HuH-7.5 (cell line): Measurements from ENCODE around the gene SLC9A5.
A peak's percentile ranks its signal among the peaks of the same experiment; 100 is the strongest.

Source experiments
- DNase-seq: peaks from one replicate; pipeline ENCODE4 v3.0.0; 2011; ENCODE audit warnings: low spot score

SLC9A5 gene

DNA sequence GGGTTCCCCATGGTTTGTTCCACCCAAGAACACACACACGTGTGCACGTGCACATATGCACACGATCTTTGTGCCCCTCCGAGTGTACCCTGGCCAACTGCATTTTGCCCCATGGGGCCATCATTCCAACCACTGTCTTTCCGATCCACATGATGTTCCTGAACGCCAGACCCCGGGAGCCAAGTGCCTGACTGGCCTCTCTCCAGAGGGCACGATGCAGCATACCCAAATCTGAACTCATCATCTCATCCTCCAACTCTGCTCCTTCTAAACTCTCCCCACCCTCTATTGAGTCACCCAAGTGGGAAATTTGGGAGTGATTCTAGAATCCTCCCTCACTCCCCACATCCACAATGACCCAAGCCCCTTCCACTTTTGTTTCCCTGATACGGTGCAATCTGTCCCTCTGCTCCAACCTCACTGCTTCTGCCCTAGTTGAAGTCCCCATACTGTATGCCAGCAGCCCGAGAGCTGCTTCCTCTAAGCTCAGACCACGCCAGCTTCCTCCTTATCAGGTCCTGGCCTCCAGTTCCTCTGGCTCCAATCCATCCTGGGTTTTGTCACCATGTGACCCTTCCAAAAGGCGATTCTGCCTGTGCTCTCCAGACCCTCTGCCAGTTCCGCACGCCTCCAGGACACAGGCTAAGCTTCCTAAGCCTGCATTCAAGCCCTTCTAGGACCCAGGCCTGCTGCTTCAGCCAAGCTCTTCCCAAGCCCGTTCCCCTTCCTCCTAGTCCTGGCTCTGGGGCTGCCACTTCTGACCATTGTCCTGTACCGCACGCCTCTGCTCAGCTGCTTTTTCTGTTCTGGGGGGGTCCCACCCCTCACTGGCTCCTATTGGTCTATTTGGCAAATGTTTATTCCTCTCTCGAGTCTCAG is 31.9 kb upstream of the SLC9A5 start:
- no peak for DNase-seq

DNA sequence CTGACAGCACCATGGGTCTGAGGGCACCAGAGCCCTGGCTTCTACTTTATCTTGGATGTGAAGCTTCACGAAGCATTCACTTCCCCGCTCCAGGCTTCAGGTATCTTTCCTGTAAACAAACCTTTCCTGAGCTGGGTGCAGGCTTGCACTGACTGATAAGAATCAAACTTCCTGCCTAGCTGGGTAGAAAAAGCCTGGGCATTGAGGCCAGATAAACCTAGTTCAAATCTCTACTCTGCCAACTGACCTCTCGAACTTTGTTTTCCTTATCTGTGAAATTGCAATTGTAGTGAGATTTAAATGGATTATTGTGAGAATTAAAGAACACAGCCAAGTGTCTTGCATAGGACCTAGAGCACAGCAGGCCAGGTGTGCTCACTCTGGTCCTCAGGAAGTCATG is 24.8 kb upstream of the SLC9A5 start:
- no peak for DNase-seq

DNA sequence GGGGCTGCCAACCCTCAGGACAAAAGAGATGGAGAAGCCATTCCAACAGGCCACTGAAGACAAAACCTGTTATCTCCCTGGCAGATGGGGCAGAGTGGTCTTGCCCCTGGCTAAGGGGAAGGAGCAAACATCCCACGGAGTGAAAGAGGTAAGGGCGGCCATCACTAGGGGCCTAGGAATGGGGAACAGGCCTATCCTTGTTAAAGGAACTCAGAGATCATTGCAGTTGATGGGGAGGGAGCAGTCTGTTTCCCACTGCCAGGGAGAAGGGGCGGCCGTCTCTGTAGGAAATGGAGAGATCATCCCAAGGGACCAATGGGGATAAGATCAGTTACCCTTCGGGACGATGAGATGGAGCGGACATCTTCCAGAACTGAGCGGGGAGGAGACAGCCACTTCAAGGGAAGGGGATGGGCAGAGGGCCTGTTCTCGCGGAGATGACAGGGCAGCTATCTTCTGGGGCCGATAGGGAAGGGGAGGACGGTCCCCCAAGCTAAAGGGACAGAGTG is 22.4 kb upstream of the SLC9A5 start:
- DNase-seq, result no peak

DNA sequence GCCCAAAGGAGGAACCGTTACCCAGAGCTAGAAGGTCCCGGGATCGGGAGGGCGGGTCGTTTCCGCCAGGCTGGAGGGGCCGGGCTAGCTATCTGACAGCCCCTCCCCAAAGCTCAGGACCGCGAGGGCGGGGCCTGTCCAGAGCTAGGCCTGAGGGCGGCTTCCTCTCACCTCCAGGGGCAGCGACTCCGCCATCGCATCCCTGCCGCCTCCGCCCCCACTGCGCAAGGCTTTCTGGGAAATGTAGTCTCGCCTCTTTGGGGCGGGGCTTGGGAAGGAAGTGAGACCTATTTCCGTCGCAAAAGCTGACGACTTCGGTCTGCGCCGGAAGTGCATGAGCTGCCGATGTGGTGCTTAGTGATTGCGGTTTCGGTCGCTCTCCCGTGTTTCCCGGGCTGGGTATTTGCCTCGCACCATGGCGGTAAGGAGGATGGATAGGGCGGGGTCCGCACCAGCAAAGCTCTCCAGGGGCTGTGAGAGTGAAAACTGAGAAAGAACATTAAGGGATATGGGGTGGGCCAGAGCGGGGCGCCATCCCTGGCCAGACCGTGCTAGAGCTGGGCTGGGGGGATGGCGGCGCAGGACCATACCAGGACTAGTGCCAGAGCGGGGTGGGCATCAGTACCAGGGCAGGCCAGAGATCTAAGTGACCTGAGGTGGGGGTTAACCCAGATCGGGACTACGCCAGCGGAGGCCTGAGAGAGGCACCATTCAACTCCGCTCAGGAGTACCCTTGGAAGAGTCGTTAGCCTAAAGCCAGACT is 21.8 kb upstream of the SLC9A5 start, which contains the start of gene TMEM208:
Gene TMEM208, plus strand, starts transcription at position 327 of the 763 bp plus-strand sequence. Its CDS starts 89 bp downstream, at position 416.
- peak; percentile 96 for DNase-seq

DNA sequence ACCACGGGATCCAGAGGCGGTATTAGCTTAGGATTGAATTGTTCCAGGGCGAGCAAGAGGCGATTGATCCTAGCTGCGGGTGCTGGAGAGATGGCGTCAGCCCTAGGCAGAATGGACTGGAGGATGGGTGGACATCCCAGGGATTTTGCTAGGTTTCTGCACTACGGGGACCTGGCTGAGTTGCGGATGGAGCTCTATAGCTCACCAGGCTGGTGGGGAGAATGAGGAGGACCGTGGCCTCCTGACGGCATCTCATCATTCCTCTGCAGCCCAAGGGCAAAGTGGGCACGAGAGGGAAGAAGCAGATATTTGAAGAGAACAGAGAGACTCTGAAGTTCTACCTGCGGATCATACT is 21.2 kb upstream of the SLC9A5 start:
- DNase-seq, result no peak

DNA sequence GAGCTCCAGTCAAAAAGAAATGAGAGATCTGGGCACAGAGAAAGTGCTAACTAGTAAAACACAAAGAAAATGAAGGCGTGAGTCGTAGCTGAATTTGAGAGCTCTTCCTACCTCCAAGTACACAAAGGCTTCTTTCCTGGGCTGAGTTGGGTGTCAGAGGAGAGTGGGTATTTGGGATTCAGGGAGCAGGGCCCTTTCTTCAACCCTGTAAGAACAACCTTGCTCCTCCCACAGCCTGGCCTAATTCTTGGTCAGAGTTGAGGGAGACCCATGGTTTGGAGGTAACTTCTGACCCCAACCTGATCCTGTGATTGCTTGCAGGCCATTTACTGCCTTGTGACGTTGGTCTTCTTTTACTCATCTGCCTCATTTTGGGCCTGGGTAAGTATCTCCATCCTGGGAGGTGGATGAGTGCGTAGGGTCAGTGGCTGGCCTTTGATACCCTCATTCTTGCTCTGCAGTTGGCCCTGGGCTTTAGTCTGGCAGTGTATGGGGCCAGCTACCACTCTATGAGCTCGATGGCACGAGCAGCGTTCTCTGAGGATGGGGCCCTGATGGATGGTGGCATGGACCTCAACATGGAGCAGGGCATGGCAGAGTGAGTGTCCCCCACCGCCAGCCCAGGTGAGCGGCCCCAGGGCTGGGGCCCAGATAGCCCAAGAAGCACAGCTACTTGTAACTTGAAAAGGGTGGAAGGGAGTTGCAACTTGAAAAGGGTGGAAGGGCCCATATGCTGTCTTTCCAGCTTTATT is 20.6 kb upstream of the SLC9A5 start:
- DNase-seq, result no peak

DNA sequence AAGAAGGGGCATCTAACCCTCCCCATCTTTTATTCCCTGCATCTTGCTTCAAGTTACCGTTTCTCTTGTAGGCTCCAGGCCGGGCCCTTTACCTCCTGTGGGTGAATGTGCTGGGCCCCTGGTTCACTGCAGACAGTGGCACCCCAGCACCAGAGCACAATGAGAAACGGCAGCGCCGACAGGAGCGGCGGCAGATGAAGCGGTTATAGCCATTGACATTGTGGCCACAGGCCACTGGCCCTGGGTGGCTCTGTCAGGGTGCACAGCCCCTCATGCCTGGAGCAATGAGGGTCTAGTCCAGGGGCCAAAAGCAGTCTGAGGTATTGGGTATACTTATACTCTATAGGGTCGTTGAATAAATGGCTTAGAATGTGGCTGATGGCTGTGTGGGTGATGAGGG is 19.9 kb upstream of the SLC9A5 start:
- DNase-seq, result no peak

DNA sequence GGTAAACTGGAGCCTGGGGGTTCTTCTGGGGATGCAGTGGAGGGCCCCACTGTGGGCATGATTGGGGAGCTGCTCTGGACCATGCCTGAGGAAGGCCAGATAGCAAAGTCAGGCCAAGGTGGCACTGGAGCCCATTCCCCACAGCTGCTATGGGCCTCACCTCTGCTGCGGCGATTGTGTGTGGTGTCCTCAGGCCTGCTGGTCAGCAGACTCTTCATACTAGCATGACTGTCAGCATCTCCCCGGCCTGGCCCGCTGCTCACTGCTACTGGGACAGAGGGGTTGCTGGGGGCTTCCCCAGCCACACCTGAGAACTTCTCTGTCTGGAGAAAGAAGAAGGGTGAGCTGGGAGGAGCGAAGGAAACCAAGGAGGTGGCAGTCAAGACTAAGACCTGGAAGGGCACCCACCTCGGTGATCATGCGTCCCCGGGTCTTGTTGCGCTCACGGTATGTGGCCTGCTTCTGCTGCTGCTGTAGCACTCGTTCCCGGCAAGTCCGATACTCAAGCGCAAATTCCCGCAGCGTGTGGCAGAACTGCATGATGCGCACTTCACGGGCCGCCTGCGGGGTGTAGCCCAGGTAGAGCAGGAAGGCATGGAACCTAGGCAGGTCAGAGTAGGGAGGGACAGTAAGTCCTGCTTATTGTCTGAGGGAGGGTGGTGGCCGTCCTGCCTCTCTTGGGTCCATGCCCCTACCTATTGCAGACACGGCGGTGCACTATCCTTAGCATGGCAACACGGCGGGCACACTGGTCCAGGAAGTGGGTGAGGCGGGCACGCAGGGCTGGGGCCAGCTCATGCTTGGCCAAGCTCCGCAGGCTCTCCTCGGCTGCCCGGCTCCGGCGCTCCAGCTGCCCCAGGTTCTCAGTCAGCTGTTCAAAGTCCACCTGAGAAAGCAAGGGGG is 18.6 kb upstream of the SLC9A5 start:
- no peak for DNase-seq

DNA sequence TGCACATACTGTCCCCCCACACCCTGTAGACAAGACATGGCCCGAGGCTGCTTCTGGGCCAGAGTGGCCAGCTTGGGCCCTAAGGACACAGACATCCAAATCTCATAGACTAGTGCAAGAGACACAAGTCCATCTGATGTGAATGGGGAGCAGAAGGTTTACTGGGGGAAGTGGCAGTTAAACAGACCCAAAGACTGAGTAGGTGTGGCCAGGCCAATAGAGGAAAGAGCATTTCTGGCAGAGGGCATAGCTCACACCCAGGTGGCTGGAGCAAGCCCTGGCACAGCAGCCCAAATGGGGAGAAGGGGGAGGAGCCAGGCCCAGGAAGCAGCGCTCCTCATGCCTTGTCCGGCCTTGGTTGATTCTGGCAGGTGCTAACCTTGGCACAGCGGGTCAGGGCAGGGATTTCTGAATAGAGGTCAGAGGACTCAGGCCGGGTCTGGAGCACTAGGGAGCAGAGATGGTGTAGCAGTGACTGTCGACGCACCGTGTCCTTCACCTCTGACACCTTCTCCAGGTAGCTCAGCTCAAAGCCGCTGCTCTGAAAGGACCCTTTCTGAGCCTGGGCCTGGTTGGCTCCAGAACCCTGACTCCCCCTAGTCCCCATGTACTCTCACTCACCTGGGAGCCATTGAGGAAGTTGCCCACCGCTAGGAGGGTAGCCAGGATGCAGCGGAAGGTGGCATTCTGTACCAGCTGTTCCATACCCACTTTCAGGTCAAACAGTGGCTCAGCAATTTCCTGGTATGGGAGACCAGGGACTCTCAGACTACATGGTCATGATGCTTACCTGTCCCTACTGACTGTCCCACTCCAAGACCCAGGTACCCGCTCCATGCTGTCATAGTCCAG is 17.7 kb upstream of the SLC9A5 start:
- no peak for DNase-seq

DNA sequence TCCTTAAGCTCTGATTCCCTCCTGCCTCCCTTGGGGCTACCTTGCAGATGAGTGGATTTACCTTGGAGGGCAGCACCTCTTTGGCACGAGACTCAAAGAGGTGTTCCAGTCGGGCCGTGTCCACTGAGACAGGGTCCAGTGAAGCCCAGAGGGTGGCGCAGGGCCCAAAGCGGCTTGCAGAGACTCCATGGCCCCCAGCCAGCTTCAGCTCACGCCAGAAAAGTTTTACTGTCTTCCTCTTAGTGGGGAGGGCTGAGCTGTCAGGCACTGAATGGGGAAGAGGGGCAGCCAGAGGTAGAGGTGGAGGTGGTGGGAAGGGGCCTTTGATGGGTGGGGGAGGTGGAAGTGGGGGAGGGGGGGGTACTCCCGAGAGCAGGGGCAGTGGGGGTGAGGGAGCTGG is 15.2 kb upstream of the SLC9A5 start:
- DNase-seq, result no peak

DNA sequence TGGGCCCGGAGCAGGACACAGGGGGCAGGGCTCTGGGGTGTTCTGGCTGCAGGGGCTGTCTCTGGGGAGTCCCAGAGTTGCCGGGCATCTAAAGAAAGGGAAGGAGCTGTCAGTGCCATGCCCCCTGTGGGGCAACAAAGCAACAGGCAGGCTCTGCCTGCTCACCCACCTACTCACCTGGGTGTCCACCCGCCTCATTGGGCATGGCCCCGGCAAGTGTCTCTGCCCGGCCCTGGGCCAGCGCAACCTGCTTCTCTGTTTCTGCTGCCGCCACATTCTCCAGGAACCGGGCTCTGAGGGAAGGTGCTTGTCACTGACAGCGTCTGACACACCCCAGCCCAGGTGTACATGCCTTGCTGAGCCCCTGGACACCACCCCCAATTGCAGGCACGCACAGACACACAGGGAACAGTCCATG is 14.6 kb upstream of the SLC9A5 start:
- DNase-seq, result no peak

DNA sequence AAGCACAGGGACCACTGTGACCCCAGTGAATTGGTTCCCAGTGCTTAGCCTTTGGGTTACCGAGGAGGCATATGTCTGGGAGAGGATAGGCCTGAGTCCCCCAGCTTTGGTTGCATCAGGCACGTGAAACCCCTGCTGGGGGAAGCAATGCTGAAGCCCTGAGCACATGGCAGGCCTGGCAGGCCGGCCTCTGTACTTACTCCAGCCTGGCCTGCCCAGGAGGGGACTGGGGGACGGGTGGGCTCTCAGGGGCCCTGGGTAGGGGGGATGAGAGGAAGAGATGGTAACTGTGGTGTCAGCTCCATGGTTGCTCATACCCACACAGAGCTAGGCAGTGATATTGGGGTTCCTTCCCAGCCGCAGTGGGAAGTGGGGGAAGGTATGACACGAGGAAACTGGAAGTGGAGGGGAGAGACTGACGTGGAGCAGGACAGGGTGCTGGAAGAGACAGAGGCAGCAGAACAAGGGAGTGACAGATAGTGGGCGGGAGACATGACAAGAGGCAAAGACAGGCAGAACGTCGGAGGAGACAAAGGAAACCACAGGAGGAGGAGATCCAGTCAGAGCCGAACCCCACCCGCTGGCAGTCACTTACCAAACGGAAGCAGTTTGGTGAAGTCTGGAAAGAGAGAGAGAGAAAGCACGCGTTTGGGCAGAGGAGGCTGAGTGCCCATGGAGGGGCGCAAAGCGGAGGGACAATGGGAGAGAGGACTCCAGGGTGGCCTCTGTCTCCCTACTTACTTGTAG is 12.8 kb upstream of the SLC9A5 start:
- DNase-seq, result no peak

DNA sequence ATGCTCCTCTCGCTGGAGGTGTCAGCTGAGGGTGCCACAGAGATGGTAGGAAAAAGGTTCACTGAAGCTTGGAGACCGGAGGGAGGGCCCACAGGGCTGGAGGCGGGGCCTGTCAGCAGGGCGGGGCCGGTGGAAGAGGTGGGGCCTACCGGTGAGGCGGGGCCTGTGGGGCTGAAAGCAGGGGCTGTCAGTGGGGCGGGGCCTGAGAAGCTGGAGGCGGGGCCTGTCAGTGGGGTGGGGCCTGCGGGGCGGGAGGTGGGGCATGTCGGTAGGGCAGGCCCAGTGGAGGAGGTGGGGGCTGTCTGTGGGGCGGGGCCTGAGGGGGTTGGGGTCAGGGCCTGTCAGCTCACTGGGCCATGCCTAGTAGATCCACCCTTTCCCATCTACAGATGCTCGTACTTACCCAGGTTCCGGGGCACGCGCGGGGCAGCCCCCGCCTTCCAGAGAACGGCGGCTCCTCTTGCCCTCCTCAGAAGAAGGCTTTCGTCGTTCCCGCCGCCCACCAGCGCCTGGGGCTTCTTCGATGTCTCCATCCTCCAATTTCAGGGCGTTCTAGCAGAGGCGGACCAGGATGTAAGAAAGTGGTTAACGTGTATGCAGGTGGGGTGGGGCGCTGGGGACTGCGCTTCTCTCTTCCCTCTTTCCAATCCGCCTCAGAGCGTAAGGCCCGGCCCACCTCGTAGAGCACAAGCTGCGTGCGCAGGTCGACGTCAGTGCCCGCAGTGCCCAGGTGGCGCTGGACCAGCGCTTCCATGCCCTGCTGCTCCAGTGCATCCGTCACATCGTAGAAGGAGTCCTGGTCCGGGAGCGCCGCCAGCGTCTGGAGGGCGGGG is 12.0 kb upstream of the SLC9A5 start:
- no peak for DNase-seq

DNA sequence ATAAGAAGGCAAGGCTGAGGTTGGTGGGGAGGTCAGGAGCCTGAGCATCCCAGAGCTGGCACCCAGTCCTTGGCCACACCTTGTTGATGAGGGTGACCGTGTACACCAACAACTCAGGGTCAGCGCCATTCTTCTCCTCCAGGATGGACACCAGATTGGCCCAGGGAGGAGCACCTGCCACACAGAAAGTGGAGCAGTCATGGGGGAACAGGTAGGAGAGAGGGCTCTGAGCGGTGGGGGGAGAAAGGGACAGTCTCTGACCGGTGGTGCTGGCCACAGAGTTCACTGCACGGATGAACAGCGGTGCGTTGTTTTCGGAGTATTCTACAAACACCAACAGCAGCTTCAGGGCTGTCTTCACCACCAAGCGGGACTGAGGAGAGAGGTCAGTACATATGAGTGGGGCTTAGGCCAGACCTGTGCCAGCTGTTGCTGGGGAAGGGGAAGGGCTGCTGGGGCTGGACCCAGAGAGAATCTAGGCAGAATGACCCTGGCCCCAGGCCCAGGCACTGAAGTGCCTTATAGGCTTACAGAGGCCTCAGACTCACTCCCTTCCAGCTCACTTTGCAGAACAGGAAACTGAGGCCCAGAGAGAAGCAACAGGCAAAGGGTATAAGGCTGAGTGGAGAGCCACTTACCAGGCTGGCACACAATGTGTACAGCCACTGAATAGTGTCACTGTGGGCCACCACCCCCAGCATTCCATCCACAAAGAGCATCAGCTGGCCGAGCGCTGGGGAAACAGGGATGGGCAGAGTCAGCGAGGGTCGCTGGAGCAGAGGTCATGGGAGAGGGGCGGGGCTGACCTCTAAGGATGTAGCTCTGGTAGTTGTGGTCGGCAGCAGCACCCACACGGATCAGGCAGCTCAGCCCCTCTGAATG is 11.1 kb upstream of the SLC9A5 start:
- DNase-seq, result no peak

DNA sequence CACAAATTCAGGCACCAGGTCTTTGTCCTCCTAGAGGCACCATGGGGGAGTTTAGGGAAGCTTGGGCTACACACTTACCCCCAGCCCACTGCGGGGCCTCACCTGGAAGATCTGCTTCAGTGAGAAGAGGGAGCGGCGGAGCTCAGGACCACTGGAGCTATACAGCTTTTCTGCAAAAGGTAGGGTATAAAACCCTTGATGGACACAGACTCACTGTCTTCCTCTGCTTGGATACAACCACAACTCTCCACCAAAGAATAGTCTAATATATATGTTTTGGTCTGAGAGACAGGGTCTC is 10.6 kb upstream of the SLC9A5 start:
- DNase-seq, result no peak

DNA sequence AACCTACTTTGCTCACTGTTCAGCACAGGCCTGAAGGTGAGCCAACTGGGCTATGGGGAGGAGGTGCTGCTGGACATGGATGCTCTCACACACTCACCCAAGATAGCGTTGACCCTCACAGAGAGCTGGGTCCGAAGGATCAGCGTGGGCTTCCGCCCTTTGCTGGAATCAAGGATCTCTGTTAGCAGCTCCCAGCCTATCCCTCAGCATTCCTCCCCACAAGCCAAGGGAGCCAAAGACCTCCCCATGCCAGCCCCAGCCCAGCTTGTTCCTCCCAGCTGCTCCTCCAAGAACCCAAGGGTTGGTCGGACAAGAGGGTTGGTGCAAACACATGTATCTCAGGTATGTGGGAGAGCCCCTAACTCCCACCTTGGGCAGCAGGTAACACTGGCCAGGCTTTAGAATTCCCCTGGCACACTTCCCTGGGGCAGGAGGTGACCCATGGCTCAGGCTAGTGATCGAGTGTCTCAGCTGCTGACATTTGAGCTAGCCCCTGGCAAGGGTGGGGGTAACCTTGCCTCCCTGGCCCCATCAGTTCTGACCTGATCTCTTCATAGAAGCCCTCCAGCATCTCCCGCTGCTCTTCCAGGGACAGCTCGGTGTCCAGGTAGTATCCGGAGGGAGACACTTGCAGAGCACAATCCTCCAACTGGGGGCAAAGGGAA is 9.8 kb upstream of the SLC9A5 start:
- no peak for DNase-seq

DNA sequence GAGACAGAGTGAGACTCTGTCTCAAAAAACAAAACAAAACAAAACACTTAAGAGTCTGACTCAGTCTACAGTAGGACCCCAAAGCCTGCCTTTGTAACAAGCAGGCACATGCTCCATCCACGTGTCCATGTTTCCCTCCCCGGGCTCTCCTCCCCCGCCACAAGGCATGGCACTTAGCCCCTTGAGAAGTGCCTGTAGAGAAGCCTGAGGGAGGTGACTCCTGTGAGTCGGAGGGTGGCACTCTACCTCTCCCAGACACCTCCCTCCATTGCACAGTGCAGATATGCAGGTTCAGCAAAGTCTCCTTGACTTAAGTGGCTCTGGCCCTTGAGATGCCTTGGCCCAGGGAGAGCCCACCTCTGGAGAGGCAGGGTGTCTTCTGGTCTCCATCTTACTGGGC is 8.3 kb upstream of the SLC9A5 start:
- no peak for DNase-seq
